ENCODE results near the gene SLAMF7. TPM values are rescaled to one million over a fixed set of nuclear protein-coding genes. Genes with fewer than 3 reads are reported as not detected.

SLAMF7 gene
- total and polyA plus RNA-seq, 2 donors (not counting 3 experiments of a cell fraction or from before 2014, with no cell fraction given): not detected

DNA sequence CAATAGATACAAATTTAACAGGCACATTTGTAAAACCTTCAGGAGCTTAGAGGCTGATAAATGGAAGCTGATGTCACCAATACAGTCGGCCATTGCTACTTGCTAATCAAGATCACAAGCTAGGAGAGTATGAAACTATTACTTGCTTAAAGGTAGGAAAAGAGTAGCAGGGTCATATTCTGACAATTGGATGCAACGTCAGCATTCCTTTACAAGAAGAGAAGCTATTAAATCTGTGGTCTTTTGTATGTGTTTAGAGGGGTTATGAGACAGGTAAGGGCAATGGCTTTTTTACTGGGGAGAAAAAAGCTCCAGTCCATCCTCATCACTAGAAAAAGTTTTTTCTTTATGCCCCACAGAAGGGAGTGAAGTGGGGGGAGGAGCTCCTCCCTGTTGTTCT is 15.7 kb upstream of the SLAMF7 start:
- H4K20me1 ChIP-seq (replicated peaks; ENCODE audit: control insufficient read depth, extremely low read depth, insufficient read depth, low read length): no peaks in the 10 kb centered on the region
- no peak for TF ChIP-seq FOS (IDR thresholded peaks at IDR 0.05; ENCODE audit: borderline replicate concordance, insufficient read depth, low read length)
- TF ChIP-seq JUN (IDR thresholded peaks at IDR 0.05; ENCODE audit: borderline replicate concordance, insufficient read depth, insufficient read length, low read depth): no peak
- no peak for TF ChIP-seq MYC (IDR thresholded peaks at IDR 0.05; ENCODE audit: low read depth, low read length)
- TF ChIP-seq, protein P1, sequence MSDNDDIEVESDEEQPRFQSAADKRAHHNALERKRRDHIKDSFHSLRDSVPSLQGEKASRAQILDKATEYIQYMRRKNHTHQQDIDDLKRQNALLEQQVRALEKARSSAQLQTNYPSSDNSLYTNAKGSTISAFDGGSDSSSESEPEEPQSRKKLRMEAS (IDR thresholded peaks at IDR 0.05; ENCODE audit: insufficient read depth, insufficient read length): no peak
- no peak overlapping the region for H3K9ac ChIP-seq (replicated peaks; ENCODE audit: extremely low read depth, insufficient read depth, low read length)
- H3K9me3 ChIP-seq (replicated peaks; ENCODE audit: control insufficient read depth, insufficient read depth, low read length): no peaks in the 10 kb centered on the region
- FAIRE-seq (no peak), DNase-seq (ENCODE audit: low read depth, low spot score) (no peak)
- no peak overlapping the region for H3K4me3 ChIP-seq (replicated peaks in 1 of 3; ENCODE audit: insufficient read depth in 1 of 3, low read depth in 1 of 3, low read length in 3 of 3)
- H3K9me1 ChIP-seq (replicated peaks; ENCODE audit: control insufficient read depth, extremely low read depth, insufficient read depth, low read length): no peaks in the 10 kb centered on the region
- H3K4me2 ChIP-seq (ENCODE audit: insufficient read depth, low read length): no peak overlapping the region
- H3K27ac ChIP-seq (ENCODE audit: insufficient read depth, low read depth, low read length): no peak overlapping the region
- H3K4me1 ChIP-seq (ENCODE audit: control insufficient read depth, extremely low read depth, insufficient read depth, low read length): no peaks in the 10 kb centered on the region
- BruUV-seq (replicated peaks): no TSS peak
- H3K36me3 ChIP-seq (ENCODE audit: control insufficient read depth in 2 of 2, extremely low read depth in 1 of 2, insufficient read depth in 2 of 2, low read length in 2 of 2): no peaks in the 10 kb centered on the region
- CTCF ChIA-PET: interaction anchor here (1.7 kb wide), 1 partner anchor 10 kb away, joined by 4 read pairs; no protein-coding TSS in a partner anchor
- intact Hi-C loops (cut with micrococcal nuclease) (no loop called here), dilution Hi-C loops (cut with MboI; ENCODE audit: extremely low pct_ligation_motif_present, low sequenced_read_pairs) (no loop called here)
- POLR2A ChIA-PET: no interaction called here
- no peaks in the 10 kb centered on the region for H3K27me3 ChIP-seq (ENCODE audit: control insufficient read depth in 2 of 2, insufficient read depth in 2 of 2, low read length in 2 of 2)
- H2AFZ ChIP-seq (ENCODE audit: low read depth, low read length): no peak overlapping the region
- H3K79me2 ChIP-seq (ENCODE audit: control insufficient read depth, insufficient read depth, low read length): no peaks in the 10 kb centered on the region

DNA sequence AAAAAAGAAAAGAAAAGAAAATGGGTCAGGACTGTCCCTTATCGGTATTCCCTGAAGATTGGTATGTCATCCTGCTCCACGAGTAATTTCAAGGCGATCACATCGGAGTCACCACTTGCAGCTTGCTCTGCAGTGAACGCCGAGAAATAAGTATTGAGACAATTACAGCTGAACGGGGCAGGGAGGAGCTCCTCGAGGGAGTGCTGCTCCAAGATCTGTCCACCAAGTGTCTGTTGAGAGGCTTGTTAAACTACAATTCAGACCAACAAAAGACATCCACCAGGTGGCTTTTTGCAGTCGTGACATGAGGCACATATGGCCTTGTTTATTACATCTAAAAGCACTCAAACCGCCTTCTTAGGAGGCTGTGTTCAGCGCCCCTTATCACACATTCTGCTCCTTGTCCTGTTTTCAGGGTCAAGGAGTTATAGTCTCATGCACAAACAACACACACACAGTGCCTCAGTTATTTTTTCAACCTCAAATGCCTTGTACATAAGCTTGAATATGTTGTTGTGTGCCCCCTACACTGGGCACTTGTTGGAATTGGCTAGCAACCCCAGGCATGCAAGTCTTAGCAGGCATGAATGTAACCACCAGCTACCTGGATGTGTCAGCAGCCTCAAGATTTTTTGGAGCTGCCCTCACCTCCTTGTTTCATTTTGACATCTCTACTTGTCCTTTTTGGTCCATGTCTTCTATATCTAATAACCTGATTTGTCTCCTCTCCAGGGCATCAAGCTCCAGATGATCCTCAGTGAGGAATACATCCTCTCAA is 14.4 kb upstream of the SLAMF7 start:
- dilution Hi-C loops (cut with MboI; ENCODE audit: extremely low pct_ligation_motif_present, low sequenced_read_pairs) (no loop called here), intact Hi-C loops (cut with micrococcal nuclease) (loop anchor here (5.0 kb wide), 1 partner anchor 373 kb away; the partner anchor contains the start of gene KLHDC9)
- Histone ChIP-seq H3K9me1 (replicated peaks; ENCODE audit: control insufficient read depth, extremely low read depth, insufficient read depth, low read length) (no peaks in the 10 kb centered on the region), H3K4me2 (ENCODE audit: insufficient read depth, low read length) (no peak overlapping the region), H3K27ac (ENCODE audit: insufficient read depth, low read depth, low read length) (no peak overlapping the region), H3K36me3 (ENCODE audit: control insufficient read depth in 2 of 2, extremely low read depth in 1 of 2, insufficient read depth in 2 of 2, low read length in 2 of 2) (no peaks in the 10 kb centered on the region), H2AFZ (ENCODE audit: low read depth, low read length) (no peak overlapping the region), H3K4me3 (replicated peaks in 1 of 3; ENCODE audit: insufficient read depth in 1 of 3, low read depth in 1 of 3, low read length in 3 of 3) (no peak overlapping the region), H4K20me1 (replicated peaks; ENCODE audit: control insufficient read depth, extremely low read depth, insufficient read depth, low read length) (no peaks in the 10 kb centered on the region), H3K9ac (replicated peaks; ENCODE audit: extremely low read depth, insufficient read depth, low read length) (no peak overlapping the region), H3K79me2 (ENCODE audit: control insufficient read depth, insufficient read depth, low read length) (no peaks in the 10 kb centered on the region), H3K4me1 (ENCODE audit: control insufficient read depth, extremely low read depth, insufficient read depth, low read length) (no peaks in the 10 kb centered on the region), H3K9me3 (replicated peaks; ENCODE audit: control insufficient read depth, insufficient read depth, low read length) (no peaks in the 10 kb centered on the region), H3K27me3 (ENCODE audit: control insufficient read depth in 2 of 2, insufficient read depth in 2 of 2, low read length in 2 of 2) (no peaks in the 10 kb centered on the region)
- BruUV-seq (replicated peaks): no TSS peak
- no peak for FAIRE-seq
- no peak for DNase-seq (ENCODE audit: low read depth, low spot score)
- ChIA-PET CTCF (interaction anchor here (1.2 to 4.8 kb wide), 5 partner anchors 8 to 416 kb away, joined by 3 to 43 read pairs (median 4); partner anchors contain the start of gene ITLN2), POLR2A (no interaction called here)
- TF ChIP-seq MYC (IDR thresholded peaks at IDR 0.05; ENCODE audit: low read depth, low read length): no peak
- TF ChIP-seq EZH2 (IDR thresholded peaks at IDR 0.05; ENCODE audit: borderline replicate concordance, low read depth, low read length, severe bottlenecking): no peak
- TF ChIP-seq, protein P2, sequence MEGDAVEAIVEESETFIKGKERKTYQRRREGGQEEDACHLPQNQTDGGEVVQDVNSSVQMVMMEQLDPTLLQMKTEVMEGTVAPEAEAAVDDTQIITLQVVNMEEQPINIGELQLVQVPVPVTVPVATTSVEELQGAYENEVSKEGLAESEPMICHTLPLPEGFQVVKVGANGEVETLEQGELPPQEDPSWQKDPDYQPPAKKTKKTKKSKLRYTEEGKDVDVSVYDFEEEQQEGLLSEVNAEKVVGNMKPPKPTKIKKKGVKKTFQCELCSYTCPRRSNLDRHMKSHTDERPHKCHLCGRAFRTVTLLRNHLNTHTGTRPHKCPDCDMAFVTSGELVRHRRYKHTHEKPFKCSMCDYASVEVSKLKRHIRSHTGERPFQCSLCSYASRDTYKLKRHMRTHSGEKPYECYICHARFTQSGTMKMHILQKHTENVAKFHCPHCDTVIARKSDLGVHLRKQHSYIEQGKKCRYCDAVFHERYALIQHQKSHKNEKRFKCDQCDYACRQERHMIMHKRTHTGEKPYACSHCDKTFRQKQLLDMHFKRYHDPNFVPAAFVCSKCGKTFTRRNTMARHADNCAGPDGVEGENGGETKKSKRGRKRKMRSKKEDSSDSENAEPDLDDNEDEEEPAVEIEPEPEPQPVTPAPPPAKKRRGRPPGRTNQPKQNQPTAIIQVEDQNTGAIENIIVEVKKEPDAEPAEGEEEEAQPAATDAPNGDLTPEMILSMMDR (IDR thresholded peaks at IDR 0.05; ENCODE audit: extremely low read depth in 1 of 2, insufficient read depth in 1 of 2, low read depth in 1 of 2, low read length in 2 of 2): no peak
- TF ChIP-seq GATA2 (IDR thresholded peaks at IDR 0.05; ENCODE audit: insufficient read depth, insufficient read length, low read depth, low read length): no peak
- no peak for TF ChIP-seq JUN (IDR thresholded peaks at IDR 0.05; ENCODE audit: borderline replicate concordance, insufficient read depth, insufficient read length, low read depth)
- TF ChIP-seq, protein P1 (IDR thresholded peaks at IDR 0.05; ENCODE audit: insufficient read depth, insufficient read length): no peak

Data from endothelial cell of umbilical vein (primary cell).